Measurements from ENCODE around the gene KIRREL3.

The KIRREL3 gene

GRCh38 chr11:126696982-126697381 is 303.6 kb downstream of the KIRREL3 start:
- no peak overlapping the region for H3K4me3 ChIP-seq (ENCODE audit: low read depth, low read length)
- no peak for TF ChIP-seq CTCF (IDR thresholded peaks at IDR 0.05; ENCODE audit: borderline replicate concordance, insufficient read depth, low read depth, low read length)

- H3K4me3 ChIP-seq (ENCODE audit: low read depth, low read length) = no peak overlapping the region
- TF ChIP-seq CTCF (IDR thresholded peaks at IDR 0.05; ENCODE audit: borderline replicate concordance, insufficient read depth, low read depth, low read length) = no peak
Observed at GRCh38 chr11:126695293-126695692, 305.3 kb downstream of the KIRREL3 start.

GRCh38 chr11:126694065-126694625 is 306.4 kb downstream of the KIRREL3 start:
- H3K4me3 ChIP-seq (ENCODE audit: low read depth, low read length) = no peak overlapping the region
- no peak for TF ChIP-seq CTCF (IDR thresholded peaks at IDR 0.05; ENCODE audit: borderline replicate concordance, insufficient read depth, low read depth, low read length)

- TF ChIP-seq CTCF (IDR thresholded peaks at IDR 0.05; ENCODE audit: borderline replicate concordance, insufficient read depth, low read depth, low read length) = no peak
Observed at GRCh38 chr11:126687477-126687876, 313.1 kb downstream of the KIRREL3 start.

GRCh38 chr11:126686938-126687337 is 313.6 kb downstream of the KIRREL3 start:
- TF ChIP-seq CTCF (IDR thresholded peaks at IDR 0.05; ENCODE audit: borderline replicate concordance, insufficient read depth, low read depth, low read length) = no peak

More at GRCh38 chr11:126687477-126687876, 313.1 kb downstream of the KIRREL3 start:
- no peak overlapping the region for H3K4me3 ChIP-seq (ENCODE audit: low read depth, low read length)

GRCh38 chr11:126683766-126684728 is 316.5 kb downstream of the KIRREL3 start:
- no peak overlapping the region for H3K4me3 ChIP-seq (ENCODE audit: low read depth, low read length)
- TF ChIP-seq CTCF (IDR thresholded peaks at IDR 0.05; ENCODE audit: borderline replicate concordance, insufficient read depth, low read depth, low read length) = no peak

More at GRCh38 chr11:126686938-126687337, 313.6 kb downstream of the KIRREL3 start:
- no peak overlapping the region for H3K4me3 ChIP-seq (ENCODE audit: low read depth, low read length)

All from GM12875 (cell line).